ENCODE data around the gene RAB8B.

- no peak for TF ChIP-seq CTCF (IDR thresholded peaks at IDR 0.05)
- TF ChIP-seq POLR2A (IDR thresholded peaks at IDR 0.05): no peak
Measured at GRCh38 chr15:63223463-63223862, 34.1 kb downstream of the RAB8B start.

All from lower leg skin (tissue), 3 donors.